Endodermal cell (in vitro differentiated cells): ENCODE results near the gene VAV1. TPM values are rescaled to one million over a fixed set of nuclear protein-coding genes. Genes with fewer than 3 reads are reported as not detected.
"Not testable (repeated sequence)": the region's sequence is repeated elsewhere in the genome, so short reads cannot be mapped to it uniquely, and the experiment has no call there.

Experiments used
- DNase-seq: peaks from one replicate; pipeline ENCODE4 v3.0.0-alpha.2; 2017
- H3K27ac ChIP-seq: 2 replicates; pipeline ENCODE4 v1.5.1; 2013; ENCODE audit warnings: mild to moderate bottlenecking, low read depth, low read length, moderate library complexity
- H3K27me3 ChIP-seq: 2 replicates; pipeline ENCODE4 v1.6.1; 2013; ENCODE audit warnings: mild to moderate bottlenecking, low read length, moderate library complexity; ENCODE audit not compliant: insufficient read depth, control insufficient read depth, poor library complexity, severe bottlenecking
- H3K36me3 ChIP-seq: 2 replicates; pipeline ENCODE4 v1.7.0; 2013; ENCODE audit warnings: mild to moderate bottlenecking, low read length, moderate library complexity; ENCODE audit not compliant: control insufficient read depth, insufficient read depth
- H3K4me1 ChIP-seq: one replicate; pipeline ENCODE4 v1.7.0; 2013; ENCODE audit warnings: low read length; ENCODE audit not compliant: control insufficient read depth, insufficient read depth
- H3K4me3 ChIP-seq: 2 replicates; pipeline ENCODE4 v1.5.1; 2013; ENCODE audit warnings: mild to moderate bottlenecking, low read length, moderate library complexity
- H3K9ac ChIP-seq: 2 replicates; pipeline ENCODE4 v1.6.1; 2013; ENCODE audit warnings: mild to moderate bottlenecking, low read length, moderate library complexity; ENCODE audit not compliant: poor library complexity, severe bottlenecking; ENCODE audit errors: extremely low read depth
- H3K9me3 ChIP-seq: 2 replicates; pipeline ENCODE4 v1.6.1; 2013; ENCODE audit warnings: mild to moderate bottlenecking, low read length, moderate library complexity; ENCODE audit not compliant: control insufficient read depth
- H3K27ac Mint-ChIP-seq: 2 replicates; pipeline ENCODE4 v1.8.0; 2020; ENCODE audit warnings: mixed read lengths
- H3K27me3 Mint-ChIP-seq: 2 replicates; pipeline ENCODE4 v1.8.0; 2021; ENCODE audit warnings: mild to moderate bottlenecking, mixed read lengths; ENCODE audit not compliant: insufficient read depth
- H3K36me3 Mint-ChIP-seq: 2 replicates; pipeline ENCODE4 v1.8.0; 2020; ENCODE audit warnings: low read depth, mixed read lengths
- H3K4me1 Mint-ChIP-seq: 2 replicates; pipeline ENCODE4 v1.8.0; 2020; ENCODE audit warnings: mixed read lengths
- H3K4me3 Mint-ChIP-seq: 2 replicates; pipeline ENCODE4 v1.8.0; 2020; ENCODE audit warnings: mild to moderate bottlenecking, moderate library complexity, mixed read lengths
- H3K9me3 Mint-ChIP-seq: 2 replicates; pipeline ENCODE4 v1.8.0; 2020; ENCODE audit warnings: mild to moderate bottlenecking, mixed read lengths
- CTCF ChIP-seq: fragments of 200-600 bp; sonication (generic); conservative IDR thresholded peaks from 2 replicates; pipeline ENCODE4 v1.5.0; 2021; ENCODE audit warnings: antibody characterized with exemption, mild to moderate bottlenecking
- WGBS, 2 experiments: methylation state at CpG; one replicate each; pipeline versions ENCODE4 v1.1.5 to v1.1.7; 2013; ENCODE audit warnings: missing lambda C conversion rate in 2 of 2, mixed read lengths in 1 of 2; ENCODE audit not compliant: insufficient coverage in 1 of 2, insufficient read length in 1 of 2; 5-methylcytosine and 5-hydroxymethylcytosine counted together
- total RNA-seq, 2 donors: library from RNA; stranded (reverse); fragmentation: NEBNext Ultra II Directional in 1 of 2; extraction: Animal tissue kit (Norgen Biotek cat#: 25700) in 1 of 2; gene quantifications; 2 replicates in 1 of 2; 3 replicates in 1 of 2; pipeline ENCODE4 v1.2.1, GENCODE V29; 2021

VAV1 gene
- total RNA-seq, 2 donors from 2014 or later: not detected

GRCh38 chr19:6865849-6866248 is 93.3 kb downstream of the VAV1 start:
- peaks cover 12% of the 10 kb centered on the region for H3K9me3 Mint-ChIP-seq

GRCh38 chr19:6866741-6867151 is 94.2 kb downstream of the VAV1 start:
- 77 to 86% methylated on average over 6 of the region's 6 CpGs for WGBS, 2 experiments
- H3K9me3 ChIP-seq: peaks cover 16% of the 10 kb centered on the region
- H3K36me3 Mint-ChIP-seq: no peaks in the 10 kb centered on the region
- H3K36me3 ChIP-seq: no peaks in the 10 kb centered on the region
- H3K4me1 Mint-ChIP-seq: no peaks in the 10 kb centered on the region
- H3K9me3 Mint-ChIP-seq: peaks cover 20% of the 10 kb centered on the region
- H3K4me1 ChIP-seq: no peaks in the 10 kb centered on the region
- no peak for DNase-seq
- no peaks in the 10 kb centered on the region for H3K27me3 ChIP-seq
- no peak overlapping the region for H3K9ac ChIP-seq
- H3K4me3 Mint-ChIP-seq: no peak overlapping the region
- H3K27ac ChIP-seq: no peak overlapping the region
- H3K27ac Mint-ChIP-seq: no peak overlapping the region
- H3K4me3 ChIP-seq: no peak overlapping the region
- peaks cover 3% of the 10 kb centered on the region for H3K27me3 Mint-ChIP-seq
- TF ChIP-seq CTCF: no peak

More at GRCh38 chr19:6865849-6866248, 93.3 kb downstream of the VAV1 start:
- H3K9me3 ChIP-seq: peaks cover 16% of the 10 kb centered on the region
- WGBS, 2 experiments: 82 to 85% methylated on average over 10 of the region's 10 CpGs
- Mint-ChIP-seq H3K4me1 (no peaks in the 10 kb centered on the region), H3K27me3 (peaks cover 3% of the 10 kb centered on the region), H3K36me3 (no peaks in the 10 kb centered on the region), H3K4me3 (no peak overlapping the region), H3K27ac (no peak overlapping the region)
- no peak overlapping the region for H3K27ac ChIP-seq
- no peak for DNase-seq
- no peaks in the 10 kb centered on the region for H3K36me3 ChIP-seq
- no peaks in the 10 kb centered on the region for H3K27me3 ChIP-seq
- no peaks in the 10 kb centered on the region for H3K4me1 ChIP-seq
- H3K9ac ChIP-seq: no peak overlapping the region
- H3K4me3 ChIP-seq: no peak overlapping the region
- no peak for TF ChIP-seq CTCF

GRCh38 chr19:6868351-6868750 is 95.8 kb downstream of the VAV1 start:
- peaks cover 3% of the 10 kb centered on the region for H3K27me3 Mint-ChIP-seq

GRCh38 chr19:6869151-6869882 is 96.8 kb downstream of the VAV1 start:
- 74 to 87% methylated on average over 12 to 21 of the region's 22 CpGs for WGBS, 2 experiments
- not testable (repeated sequence) for H3K4me1 ChIP-seq, DNase-seq, H3K36me3 ChIP-seq, H3K27me3 ChIP-seq, H3K27ac Mint-ChIP-seq, H3K27ac ChIP-seq, H3K4me1 Mint-ChIP-seq, H3K36me3 Mint-ChIP-seq, H3K4me3 ChIP-seq, H3K4me3 Mint-ChIP-seq, H3K9ac ChIP-seq, H3K27me3 Mint-ChIP-seq
- H3K9me3 Mint-ChIP-seq: peaks cover 43% of the 10 kb centered on the region
- H3K9me3 ChIP-seq: peaks cover 34% of the 10 kb centered on the region

More at GRCh38 chr19:6868351-6868750, 95.8 kb downstream of the VAV1 start:
- WGBS, 2 experiments: 54 to 69% methylated on average over 4 of the region's 4 CpGs
- H3K4me3 ChIP-seq: no peak overlapping the region
- no peak overlapping the region for H3K9ac ChIP-seq
- Mint-ChIP-seq H3K4me1 (no peaks in the 10 kb centered on the region), H3K36me3 (no peaks in the 10 kb centered on the region), H3K27ac (no peak overlapping the region), H3K4me3 (no peak overlapping the region), H3K9me3 (peaks cover 33% of the 10 kb centered on the region)
- no peaks in the 10 kb centered on the region for H3K27me3 ChIP-seq
- peaks cover 24% of the 10 kb centered on the region for H3K9me3 ChIP-seq
- no peaks in the 10 kb centered on the region for H3K4me1 ChIP-seq
- H3K36me3 ChIP-seq: no peaks in the 10 kb centered on the region
- TF ChIP-seq CTCF: no peak
- DNase-seq: no peak
- H3K27ac ChIP-seq: no peak overlapping the region
